ENCODE data around the gene FAM120AOS. TPM values are rescaled to one million over a fixed set of nuclear protein-coding genes. Genes with fewer than 3 reads are reported as not detected.

FAM120AOS gene
- total RNA-seq, 1 experiment from 2014 or later, result 36.0 TPM

DNA sequence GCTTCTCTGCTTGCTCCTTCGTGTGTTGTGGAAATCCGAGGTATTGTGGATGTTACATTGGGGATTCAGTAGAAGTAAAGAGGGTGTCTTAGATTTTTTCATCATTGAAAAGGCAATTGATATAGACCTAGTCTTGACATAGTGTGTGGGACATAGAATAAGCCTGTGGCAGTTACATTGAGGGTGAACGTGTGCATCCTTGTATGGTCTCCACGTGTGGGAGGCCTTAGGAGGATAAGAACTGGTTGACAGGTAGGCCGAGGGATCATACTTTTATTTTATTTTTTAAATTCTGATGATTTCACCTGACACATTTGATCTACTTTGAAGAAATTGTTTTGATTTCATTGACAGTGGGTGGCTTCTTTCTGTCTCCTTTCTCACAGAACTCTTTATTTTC lies 17.0 kb upstream of the FAM120AOS start:
- no peak for ATAC-seq
- Histone ChIP-seq H3K9me3 (ENCODE audit: control insufficient read depth, insufficient read depth, low read depth, low read length) (no peaks in the 10 kb centered on the region), H3K4me3 (ENCODE audit: low read depth in 2 of 2, low read length in 2 of 2) (no peak overlapping the region), H3K4me1 (ENCODE audit: control insufficient read depth, insufficient read depth, low read length) (peaks cover 28% of the 10 kb centered on the region), H3K36me3 (ENCODE audit: control insufficient read depth, insufficient read depth, low read length) (no peaks in the 10 kb centered on the region; the same call in 1 of the 2 replicates), H3K27me3 (ENCODE audit: control insufficient read depth, insufficient read depth, low read length) (no peaks in the 10 kb centered on the region), H3K27ac (ENCODE audit: low read length) (no peak overlapping the region)
- no peak for DNase-seq (ENCODE audit: low read depth, low spot score)
- ChIA-PET CTCF (no interaction called here), POLR2A (no interaction called here)
- no TSS peak for BruUV-seq (replicated peaks)
- in situ Hi-C loops (cut with HindIII; ENCODE audit: low pct_unique_long_range_greater_than_20kb, low sequenced_read_pairs), result no loop called here
- TF ChIP-seq SIN3A (IDR thresholded peaks at IDR 0.05; ENCODE audit: borderline replicate concordance, insufficient read depth, low read depth, low read length), result no peak
- no peak for TF ChIP-seq POLR2AphosphoS5 (IDR thresholded peaks at IDR 0.05; ENCODE audit: low read depth, low read length)
- TF ChIP-seq TCF7L2 (IDR thresholded peaks at IDR 0.05; ENCODE audit: low read depth, low read length), result no peak
- TF ChIP-seq, protein P1, sequence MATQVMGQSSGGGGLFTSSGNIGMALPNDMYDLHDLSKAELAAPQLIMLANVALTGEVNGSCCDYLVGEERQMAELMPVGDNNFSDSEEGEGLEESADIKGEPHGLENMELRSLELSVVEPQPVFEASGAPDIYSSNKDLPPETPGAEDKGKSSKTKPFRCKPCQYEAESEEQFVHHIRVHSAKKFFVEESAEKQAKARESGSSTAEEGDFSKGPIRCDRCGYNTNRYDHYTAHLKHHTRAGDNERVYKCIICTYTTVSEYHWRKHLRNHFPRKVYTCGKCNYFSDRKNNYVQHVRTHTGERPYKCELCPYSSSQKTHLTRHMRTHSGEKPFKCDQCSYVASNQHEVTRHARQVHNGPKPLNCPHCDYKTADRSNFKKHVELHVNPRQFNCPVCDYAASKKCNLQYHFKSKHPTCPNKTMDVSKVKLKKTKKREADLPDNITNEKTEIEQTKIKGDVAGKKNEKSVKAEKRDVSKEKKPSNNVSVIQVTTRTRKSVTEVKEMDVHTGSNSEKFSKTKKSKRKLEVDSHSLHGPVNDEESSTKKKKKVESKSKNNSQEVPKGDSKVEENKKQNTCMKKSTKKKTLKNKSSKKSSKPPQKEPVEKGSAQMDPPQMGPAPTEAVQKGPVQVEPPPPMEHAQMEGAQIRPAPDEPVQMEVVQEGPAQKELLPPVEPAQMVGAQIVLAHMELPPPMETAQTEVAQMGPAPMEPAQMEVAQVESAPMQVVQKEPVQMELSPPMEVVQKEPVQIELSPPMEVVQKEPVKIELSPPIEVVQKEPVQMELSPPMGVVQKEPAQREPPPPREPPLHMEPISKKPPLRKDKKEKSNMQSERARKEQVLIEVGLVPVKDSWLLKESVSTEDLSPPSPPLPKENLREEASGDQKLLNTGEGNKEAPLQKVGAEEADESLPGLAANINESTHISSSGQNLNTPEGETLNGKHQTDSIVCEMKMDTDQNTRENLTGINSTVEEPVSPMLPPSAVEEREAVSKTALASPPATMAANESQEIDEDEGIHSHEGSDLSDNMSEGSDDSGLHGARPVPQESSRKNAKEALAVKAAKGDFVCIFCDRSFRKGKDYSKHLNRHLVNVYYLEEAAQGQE (IDR thresholded peaks at IDR 0.05; ENCODE audit: insufficient read depth in 1 of 2, low read depth in 2 of 2, low read length in 1 of 2), result no peak
- TF ChIP-seq, protein P2, sequence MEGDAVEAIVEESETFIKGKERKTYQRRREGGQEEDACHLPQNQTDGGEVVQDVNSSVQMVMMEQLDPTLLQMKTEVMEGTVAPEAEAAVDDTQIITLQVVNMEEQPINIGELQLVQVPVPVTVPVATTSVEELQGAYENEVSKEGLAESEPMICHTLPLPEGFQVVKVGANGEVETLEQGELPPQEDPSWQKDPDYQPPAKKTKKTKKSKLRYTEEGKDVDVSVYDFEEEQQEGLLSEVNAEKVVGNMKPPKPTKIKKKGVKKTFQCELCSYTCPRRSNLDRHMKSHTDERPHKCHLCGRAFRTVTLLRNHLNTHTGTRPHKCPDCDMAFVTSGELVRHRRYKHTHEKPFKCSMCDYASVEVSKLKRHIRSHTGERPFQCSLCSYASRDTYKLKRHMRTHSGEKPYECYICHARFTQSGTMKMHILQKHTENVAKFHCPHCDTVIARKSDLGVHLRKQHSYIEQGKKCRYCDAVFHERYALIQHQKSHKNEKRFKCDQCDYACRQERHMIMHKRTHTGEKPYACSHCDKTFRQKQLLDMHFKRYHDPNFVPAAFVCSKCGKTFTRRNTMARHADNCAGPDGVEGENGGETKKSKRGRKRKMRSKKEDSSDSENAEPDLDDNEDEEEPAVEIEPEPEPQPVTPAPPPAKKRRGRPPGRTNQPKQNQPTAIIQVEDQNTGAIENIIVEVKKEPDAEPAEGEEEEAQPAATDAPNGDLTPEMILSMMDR (IDR thresholded peaks at IDR 0.05), result no peak
- intact Hi-C loops (cut with micrococcal nuclease; ENCODE audit: unreplicated experiment), result no loop called here

DNA sequence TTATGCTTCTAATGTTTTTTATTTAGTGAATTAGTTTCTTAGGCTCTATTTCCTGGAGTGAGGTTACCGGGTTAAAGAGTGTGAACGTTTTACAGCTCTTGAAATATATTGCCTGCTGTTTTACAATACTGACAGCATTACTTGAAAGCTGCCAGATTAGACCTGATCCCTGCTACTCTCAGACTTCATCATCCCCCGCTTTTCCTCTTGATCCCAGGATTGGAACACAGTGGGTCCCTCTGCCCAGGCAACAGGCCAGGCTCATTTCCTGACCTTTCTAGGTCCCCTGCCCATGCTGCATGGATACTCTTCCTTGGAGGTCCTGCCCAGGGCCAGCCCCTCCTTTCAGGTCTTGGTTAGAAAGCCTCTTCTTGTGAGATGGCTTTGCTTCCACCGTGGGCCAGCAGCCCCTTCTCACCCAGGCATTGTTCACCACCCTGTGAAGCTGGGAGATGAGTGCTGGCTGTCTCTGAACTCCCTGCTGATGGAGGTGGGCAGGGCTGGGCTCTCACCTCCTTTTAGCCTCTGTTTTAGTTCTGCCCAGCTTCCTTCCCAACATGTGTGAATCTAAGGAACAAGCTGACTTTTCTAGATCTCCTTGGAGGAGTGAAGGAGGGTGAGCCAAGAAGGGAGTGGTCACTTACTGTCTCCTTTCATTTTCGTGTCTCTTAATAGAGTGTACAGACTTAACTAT lies 15.5 kb upstream of the FAM120AOS start:
- BruUV-seq (replicated peaks), result no TSS peak
- in situ Hi-C loops (cut with HindIII; ENCODE audit: low pct_unique_long_range_greater_than_20kb, low sequenced_read_pairs) (no loop called here), intact Hi-C loops (cut with micrococcal nuclease; ENCODE audit: unreplicated experiment) (no loop called here)
- Histone ChIP-seq H3K27ac (ENCODE audit: low read length) (no peak overlapping the region), H3K27me3 (ENCODE audit: control insufficient read depth, insufficient read depth, low read length) (no peaks in the 10 kb centered on the region), H3K4me3 (ENCODE audit: low read depth in 2 of 2, low read length in 2 of 2) (no peak overlapping the region), H3K9me3 (ENCODE audit: control insufficient read depth, insufficient read depth, low read depth, low read length) (no peaks in the 10 kb centered on the region), H3K36me3 (ENCODE audit: control insufficient read depth, insufficient read depth, low read length) (no peaks in the 10 kb centered on the region; the same call in 1 of the 2 replicates), H3K4me1 (ENCODE audit: control insufficient read depth, insufficient read depth, low read length) (peaks cover 42% of the 10 kb centered on the region)
- ATAC-seq (no peak), DNase-seq (ENCODE audit: low read depth, low spot score) (no peak)
- TF ChIP-seq POLR2AphosphoS5 (IDR thresholded peaks at IDR 0.05; ENCODE audit: low read depth, low read length) (no peak), SIN3A (IDR thresholded peaks at IDR 0.05; ENCODE audit: borderline replicate concordance, insufficient read depth, low read depth, low read length) (no peak)
- POLR2A ChIA-PET, result no interaction called here
- CTCF ChIA-PET, result no interaction called here

DNA sequence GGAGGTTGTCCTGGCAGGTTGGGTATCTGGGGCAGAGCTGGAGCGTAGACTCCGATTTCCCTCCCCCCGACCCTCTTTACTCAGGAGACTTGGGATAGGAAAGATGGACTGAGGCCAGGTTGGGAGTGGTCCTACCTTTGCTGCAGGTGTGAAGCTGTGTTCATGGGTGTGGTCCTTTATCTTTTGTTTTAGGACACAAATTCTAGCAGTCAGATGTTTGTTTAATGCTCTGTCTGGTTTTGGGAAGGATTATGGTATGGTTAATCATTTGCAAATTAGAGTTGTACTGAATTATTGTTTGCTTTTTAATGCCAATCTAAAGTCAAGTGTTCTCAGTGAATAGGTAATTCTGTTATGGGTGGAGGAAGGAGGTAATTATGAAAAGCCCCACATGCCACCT lies 14.1 kb upstream of the FAM120AOS start:
- H3K4me1 ChIP-seq (ENCODE audit: control insufficient read depth, insufficient read depth, low read length), result peaks cover 42% of the 10 kb centered on the region
- no peaks in the 10 kb centered on the region; the same call in 1 of the 2 replicates for H3K36me3 ChIP-seq (ENCODE audit: control insufficient read depth, insufficient read depth, low read length)
- DNase-seq (ENCODE audit: low read depth, low spot score) (no peak), ATAC-seq (no peak)
- ChIA-PET CTCF (no interaction called here), POLR2A (no interaction called here)
- intact Hi-C loops (cut with micrococcal nuclease; ENCODE audit: unreplicated experiment) (no loop called here), in situ Hi-C loops (cut with HindIII; ENCODE audit: low pct_unique_long_range_greater_than_20kb, low sequenced_read_pairs) (no loop called here)
- no peak overlapping the region for H3K4me3 ChIP-seq (ENCODE audit: low read depth in 2 of 2, low read length in 2 of 2)
- no peak for TF ChIP-seq POLR2AphosphoS5 (IDR thresholded peaks at IDR 0.05; ENCODE audit: low read depth, low read length)
- TF ChIP-seq, protein P1 (IDR thresholded peaks at IDR 0.05; ENCODE audit: insufficient read depth in 1 of 2, low read depth in 2 of 2, low read length in 1 of 2), result no peak
- TF ChIP-seq TCF7L2 (IDR thresholded peaks at IDR 0.05; ENCODE audit: low read depth, low read length), result no peak
- no peak for TF ChIP-seq SIN3A (IDR thresholded peaks at IDR 0.05; ENCODE audit: borderline replicate concordance, insufficient read depth, low read depth, low read length)
- TF ChIP-seq, protein P2 (IDR thresholded peaks at IDR 0.05), result no peak
- H3K27me3 ChIP-seq (ENCODE audit: control insufficient read depth, insufficient read depth, low read length), result no peaks in the 10 kb centered on the region
- H3K9me3 ChIP-seq (ENCODE audit: control insufficient read depth, insufficient read depth, low read depth, low read length), result no peaks in the 10 kb centered on the region
- no TSS peak for BruUV-seq (replicated peaks)
- H3K27ac ChIP-seq (ENCODE audit: low read length), result peak overlapping the region; percentile 39; the same call in 1 of the 2 replicates
